Activated T-cell treated with anti-CD3 and anti-CD28 coated beads, Interleukin-2, amount 50 U/mL, for 24 hours (primary cell): ENCODE data around the gene ADAMTS4.

ENCODE experiments used
- DNase-seq: peaks from one replicate; pipeline ENCODE4 v3.0.0-alpha.2; 2020
- H3K27ac Mint-ChIP-seq: 2 replicates; pipeline ENCODE4 v1.8.0; 2020; ENCODE audit warnings: mild to moderate bottlenecking, mixed read lengths
- H3K27me3 Mint-ChIP-seq: 2 replicates; pipeline ENCODE4 v1.8.0; 2020; ENCODE audit warnings: mixed read lengths
- H3K36me3 Mint-ChIP-seq: 2 replicates; pipeline ENCODE4 v1.8.0; 2020; ENCODE audit warnings: low read depth, mixed read lengths
- H3K4me1 Mint-ChIP-seq: 2 replicates; pipeline ENCODE4 v1.8.0; 2020; ENCODE audit warnings: low read depth, mixed read lengths
- H3K4me3 Mint-ChIP-seq: 2 replicates; pipeline ENCODE4 v1.8.0; 2020; ENCODE audit warnings: mild to moderate bottlenecking, moderate library complexity, mixed read lengths
- H3K9me3 Mint-ChIP-seq: 2 replicates; pipeline ENCODE4 v1.8.0; 2020; ENCODE audit warnings: mixed read lengths

The ADAMTS4 gene

GRCh38 chr1:161198897-161199431 lies at the start of gene ADAMTS4:
TSS of gene ADAMTS4 (minus strand) at chr1:161199054. CDS start at chr1:161198627, 427 bp downstream.
- H3K27ac Mint-ChIP-seq, result peak within 1 kb of the TSS; percentile 96
- H3K9me3 Mint-ChIP-seq, result no peaks in the 10 kb centered on the region
- peaks cover 47% of the 10 kb centered on the region for H3K4me1 Mint-ChIP-seq
- H3K36me3 Mint-ChIP-seq, result peaks cover 15% of the 10 kb centered on the region
- no peaks in the 10 kb centered on the region for H3K27me3 Mint-ChIP-seq
- H3K4me3 Mint-ChIP-seq, result no peak within 1 kb of the TSS
- DNase-seq, result no peak

- no peak overlapping the region for H3K4me3 Mint-ChIP-seq
Measured at GRCh38 chr1:161244888-161245287, 46.0 kb upstream of the ADAMTS4 start.

GRCh38 chr1:161242313-161242712 lies 43.5 kb upstream of the ADAMTS4 start:
- H3K9me3 Mint-ChIP-seq, result no peaks in the 10 kb centered on the region
- H3K4me3 Mint-ChIP-seq, result no peak overlapping the region
- no peaks in the 10 kb centered on the region for H3K4me1 Mint-ChIP-seq
- no peak overlapping the region for H3K27ac Mint-ChIP-seq
- H3K27me3 Mint-ChIP-seq, result peaks cover 3% of the 10 kb centered on the region
- no peaks in the 10 kb centered on the region for H3K36me3 Mint-ChIP-seq
- no peak for DNase-seq

More at GRCh38 chr1:161244888-161245287, 46.0 kb upstream of the ADAMTS4 start:
- no peak for DNase-seq
- H3K27me3 Mint-ChIP-seq, result peaks cover 3% of the 10 kb centered on the region
- no peaks in the 10 kb centered on the region for H3K4me1 Mint-ChIP-seq
- peaks cover 3% of the 10 kb centered on the region for H3K9me3 Mint-ChIP-seq
- H3K27ac Mint-ChIP-seq, result no peak overlapping the region
- H3K36me3 Mint-ChIP-seq, result no peaks in the 10 kb centered on the region

GRCh38 chr1:161241682-161242081 lies 42.8 kb upstream of the ADAMTS4 start:
- DNase-seq, result no peak
- no peaks in the 10 kb centered on the region for H3K4me1 Mint-ChIP-seq
- no peaks in the 10 kb centered on the region for H3K9me3 Mint-ChIP-seq
- no peak overlapping the region for H3K27ac Mint-ChIP-seq
- no peak overlapping the region for H3K4me3 Mint-ChIP-seq
- peaks cover 3% of the 10 kb centered on the region for H3K27me3 Mint-ChIP-seq
- no peaks in the 10 kb centered on the region for H3K36me3 Mint-ChIP-seq

GRCh38 chr1:161238039-161238473 lies 39.2 kb upstream of the ADAMTS4 start, which contains the start of gene NR1I3:
TSS of gene NR1I3 (minus strand) at chr1:161238203. CDS start at chr1:161236565, 1,638 bp downstream.
- DNase-seq, result no peak
- Mint-ChIP-seq H3K27me3 (peaks cover 3% of the 10 kb centered on the region), H3K9me3 (no peaks in the 10 kb centered on the region), H3K4me1 (no peaks in the 10 kb centered on the region), H3K36me3 (no peaks in the 10 kb centered on the region), H3K27ac (no peak within 1 kb of the TSS), H3K4me3 (no peak within 1 kb of the TSS)

- Mint-ChIP-seq H3K36me3 (no peaks in the 10 kb centered on the region), H3K4me1 (no peaks in the 10 kb centered on the region), H3K27ac (no peak overlapping the region), H3K9me3 (no peaks in the 10 kb centered on the region), H3K27me3 (peaks cover 3% of the 10 kb centered on the region), H3K4me3 (no peak overlapping the region)
- no peak for DNase-seq
Measured at GRCh38 chr1:161235957-161236775, 37.3 kb upstream of the ADAMTS4 start.

- Mint-ChIP-seq H3K36me3 (peaks cover 28% of the 10 kb centered on the region), H3K27ac (no peak overlapping the region), H3K27me3 (no peaks in the 10 kb centered on the region), H3K9me3 (no peaks in the 10 kb centered on the region), H3K4me3 (no peak overlapping the region), H3K4me1 (peaks cover 2% of the 10 kb centered on the region)
- DNase-seq, result no peak
Measured at GRCh38 chr1:161233102-161233501, 34.2 kb upstream of the ADAMTS4 start.

- Mint-ChIP-seq H3K9me3 (no peaks in the 10 kb centered on the region), H3K4me1 (peaks cover 22% of the 10 kb centered on the region)
Measured at GRCh38 chr1:161230762-161231161, 31.9 kb upstream of the ADAMTS4 start.

GRCh38 chr1:161229896-161230295 lies 31.0 kb upstream of the ADAMTS4 start:
- H3K4me3 Mint-ChIP-seq, result no peak overlapping the region

More at GRCh38 chr1:161230762-161231161, 31.9 kb upstream of the ADAMTS4 start:
- no peak overlapping the region for H3K27ac Mint-ChIP-seq
- no peak for DNase-seq
- H3K27me3 Mint-ChIP-seq, result no peaks in the 10 kb centered on the region
- no peak overlapping the region for H3K4me3 Mint-ChIP-seq
- peaks cover 47% of the 10 kb centered on the region for H3K36me3 Mint-ChIP-seq

GRCh38 chr1:161228032-161228431 lies 29.2 kb upstream of the ADAMTS4 start:
- H3K4me3 Mint-ChIP-seq, result peak overlapping the region; percentile 98
- no peak for DNase-seq
- H3K4me1 Mint-ChIP-seq, result peaks cover 30% of the 10 kb centered on the region
- no peaks in the 10 kb centered on the region for H3K9me3 Mint-ChIP-seq
- H3K27me3 Mint-ChIP-seq, result no peaks in the 10 kb centered on the region
- H3K36me3 Mint-ChIP-seq, result peaks cover 47% of the 10 kb centered on the region
- H3K27ac Mint-ChIP-seq, result peak overlapping the region; percentile 99

More at GRCh38 chr1:161229896-161230295, 31.0 kb upstream of the ADAMTS4 start:
- no peaks in the 10 kb centered on the region for H3K27me3 Mint-ChIP-seq
- H3K36me3 Mint-ChIP-seq, result peaks cover 47% of the 10 kb centered on the region
- peaks cover 29% of the 10 kb centered on the region for H3K4me1 Mint-ChIP-seq
- DNase-seq, result no peak
- H3K27ac Mint-ChIP-seq, result no peak overlapping the region
- H3K9me3 Mint-ChIP-seq, result no peaks in the 10 kb centered on the region

- no peaks in the 10 kb centered on the region for H3K9me3 Mint-ChIP-seq
- peaks cover 30% of the 10 kb centered on the region for H3K4me1 Mint-ChIP-seq
- peak overlapping the region; percentile 98 for H3K4me3 Mint-ChIP-seq
- H3K36me3 Mint-ChIP-seq, result peaks cover 47% of the 10 kb centered on the region
- peak overlapping the region; percentile 99 for H3K27ac Mint-ChIP-seq
- peak; percentile 89 for DNase-seq
- H3K27me3 Mint-ChIP-seq, result no peaks in the 10 kb centered on the region
Measured at GRCh38 chr1:161227196-161227871, 28.5 kb upstream of the ADAMTS4 start.

- Mint-ChIP-seq H3K27ac (peak overlapping the region; percentile 99), H3K36me3 (peaks cover 47% of the 10 kb centered on the region), H3K9me3 (no peaks in the 10 kb centered on the region), H3K27me3 (no peaks in the 10 kb centered on the region), H3K4me3 (peak overlapping the region; percentile 98), H3K4me1 (peaks cover 34% of the 10 kb centered on the region)
- no peak for DNase-seq
Measured at GRCh38 chr1:161226759-161227158, 27.9 kb upstream of the ADAMTS4 start.

GRCh38 chr1:161226320-161226711 lies 27.5 kb upstream of the ADAMTS4 start:
- H3K27ac Mint-ChIP-seq, result peak overlapping the region; percentile 99
- no peaks in the 10 kb centered on the region for H3K27me3 Mint-ChIP-seq
- H3K4me1 Mint-ChIP-seq, result peaks cover 35% of the 10 kb centered on the region
- H3K9me3 Mint-ChIP-seq, result no peaks in the 10 kb centered on the region
- H3K36me3 Mint-ChIP-seq, result peaks cover 47% of the 10 kb centered on the region
- peak overlapping the region; percentile 98 for H3K4me3 Mint-ChIP-seq
- peak; percentile 49 for DNase-seq

GRCh38 chr1:161225534-161226319 lies 26.9 kb upstream of the ADAMTS4 start, which contains the start of gene TOMM40L:
TSS of gene TOMM40L (plus strand) at chr1:161226060. CDS start at chr1:161226490, 430 bp downstream.
- H3K9me3 Mint-ChIP-seq, result no peaks in the 10 kb centered on the region
- H3K4me1 Mint-ChIP-seq, result peaks cover 37% of the 10 kb centered on the region
- H3K4me3 Mint-ChIP-seq, result peak within 1 kb of the TSS; percentile 98
- peak within 1 kb of the TSS; percentile 99 for H3K27ac Mint-ChIP-seq
- H3K36me3 Mint-ChIP-seq, result peaks cover 44% of the 10 kb centered on the region
- peak; percentile 88 for DNase-seq
- no peaks in the 10 kb centered on the region for H3K27me3 Mint-ChIP-seq
